NCI-H1105 treated with DMSO at 0.1 percent for 48 hours (cell line): Measurements from ENCODE around the gene POLR2J3.
"Not testable (repeated sequence)": the region's sequence is repeated elsewhere in the genome, so short reads cannot be mapped to it uniquely, and the experiment has no call there.

Source experiments
- DNase-seq: peaks from one replicate; lab custom pipeline; 2025; lab: John Stamatoyannopoulos, UW

Gene POLR2J3

DNA sequence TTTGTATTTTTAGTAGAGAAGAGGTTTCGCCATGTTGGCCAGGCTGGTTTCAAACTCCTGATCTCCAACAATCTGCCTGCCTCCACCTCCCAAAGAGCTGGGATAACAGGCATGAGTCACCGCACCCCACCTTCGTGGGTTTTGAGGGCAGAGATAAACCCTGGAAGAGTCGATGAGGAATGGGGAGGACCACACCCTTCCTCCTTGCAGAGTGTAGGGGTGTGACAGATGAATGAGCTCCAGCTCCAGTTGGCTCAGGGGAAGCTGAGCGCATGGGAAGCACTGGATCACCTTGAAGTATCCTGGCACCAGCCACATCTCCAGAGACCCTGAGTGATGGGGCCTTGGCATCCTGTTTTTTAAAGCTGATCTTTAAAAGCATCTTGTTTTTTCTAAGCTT lies 11.1 kb upstream of the POLR2J3 start:
- not testable (repeated sequence) for DNase-seq

DNA sequence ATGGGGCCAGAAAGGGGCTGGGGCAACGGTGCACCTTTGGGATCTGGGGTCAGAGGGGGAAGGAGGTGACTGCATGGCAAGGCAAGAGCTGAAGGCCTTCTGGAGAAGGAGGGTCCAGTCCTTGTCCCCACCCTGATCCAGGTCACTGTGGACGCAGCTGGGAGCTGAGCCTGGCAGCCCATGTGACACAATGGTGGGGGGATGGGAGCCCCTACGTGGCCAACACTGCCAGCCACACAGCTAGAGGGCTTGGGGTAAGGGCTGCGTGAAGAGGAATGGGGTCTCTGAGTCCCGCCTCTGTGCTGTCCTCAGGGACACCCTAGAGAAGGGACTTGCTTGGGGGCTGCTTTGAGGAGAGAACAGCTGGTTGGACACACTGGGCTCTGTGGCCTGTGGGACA lies 9.3 kb upstream of the POLR2J3 start:
- DNase-seq = not testable (repeated sequence)

DNA sequence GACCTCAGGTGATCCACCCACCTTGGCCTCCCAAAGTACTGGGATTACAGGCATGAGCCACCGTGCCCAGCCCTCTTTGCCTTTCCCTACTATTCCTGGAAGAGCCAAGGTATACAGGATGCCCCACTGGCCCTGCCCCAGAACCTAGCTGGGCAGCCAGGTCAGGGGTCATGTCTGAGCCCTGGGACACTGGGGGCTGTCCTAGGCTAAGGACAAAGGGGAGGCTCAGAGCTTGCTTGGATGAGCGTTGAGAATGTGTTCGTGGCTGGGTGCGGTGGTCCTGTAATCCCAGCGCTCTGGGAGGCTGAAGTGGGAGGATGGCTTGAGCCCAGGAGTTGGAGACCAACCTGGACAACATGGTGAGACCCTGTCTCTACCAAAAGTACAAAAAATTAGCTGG lies 6.1 kb upstream of the POLR2J3 start:
- not testable (repeated sequence) for DNase-seq

DNA sequence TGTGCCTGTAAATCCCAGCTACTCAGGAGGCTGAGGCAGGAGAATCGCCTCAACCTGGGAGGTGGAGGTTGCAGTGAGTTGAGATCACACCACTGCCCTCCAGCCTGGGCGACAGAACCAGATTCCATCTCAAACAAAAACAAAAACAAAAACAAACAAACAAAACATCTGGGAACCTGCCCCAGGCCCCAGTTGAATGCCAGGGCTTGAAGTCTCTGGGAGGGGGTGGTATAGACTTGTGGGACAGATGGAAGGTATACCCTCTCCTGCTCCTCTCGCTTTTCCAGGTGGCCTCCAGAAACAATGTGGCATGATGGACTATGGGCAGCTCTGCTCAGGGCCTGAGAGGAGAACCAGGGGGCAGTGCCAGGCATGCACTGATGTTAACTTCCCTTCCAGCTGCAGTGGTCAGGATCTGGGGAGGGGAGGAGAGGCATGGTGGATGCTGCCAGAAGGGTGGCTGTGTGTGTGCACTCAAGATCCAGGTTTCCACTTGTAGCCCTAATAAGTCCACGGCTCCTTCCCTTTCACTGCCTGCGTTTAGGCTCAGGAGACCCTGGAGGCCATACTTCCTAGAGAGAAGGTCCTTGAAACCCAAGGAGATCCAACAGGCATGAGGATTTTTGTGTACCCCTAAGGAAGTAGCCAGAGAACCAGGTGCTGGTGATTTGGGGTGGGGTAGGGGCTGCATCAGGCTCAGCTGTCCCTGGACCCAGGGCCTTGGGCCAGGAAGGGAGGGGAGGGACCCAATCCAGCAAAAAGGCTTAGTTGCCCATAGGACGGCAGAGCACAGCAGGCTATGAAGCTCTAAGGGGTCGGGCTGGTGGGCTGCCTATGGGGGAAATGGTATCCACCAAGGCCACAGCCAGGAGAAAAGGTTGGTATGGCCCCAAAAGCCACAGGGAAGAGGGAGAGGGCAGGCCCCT lies 5.2 kb upstream of the POLR2J3 start:
- not testable (repeated sequence) for DNase-seq

DNA sequence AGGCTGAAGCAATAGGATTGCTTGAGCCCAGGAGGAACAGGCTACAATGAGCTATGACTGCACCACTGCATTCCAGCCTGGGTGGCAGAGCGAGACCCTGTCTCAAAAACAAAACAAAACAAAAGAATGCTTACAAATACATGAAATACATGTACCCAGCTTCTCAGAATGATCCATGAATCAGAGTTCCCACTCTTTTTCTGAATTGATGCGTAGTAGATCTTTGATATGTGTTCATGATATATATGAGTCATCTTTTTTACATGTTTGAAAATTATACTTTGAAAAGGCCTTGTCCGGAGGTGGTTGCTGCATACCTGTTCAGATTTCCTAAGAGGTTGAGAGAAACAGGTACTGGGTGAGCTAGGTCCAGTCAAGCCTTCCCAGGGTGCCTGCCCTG lies 4.0 kb upstream of the POLR2J3 start:
- not testable (repeated sequence) for DNase-seq

DNA sequence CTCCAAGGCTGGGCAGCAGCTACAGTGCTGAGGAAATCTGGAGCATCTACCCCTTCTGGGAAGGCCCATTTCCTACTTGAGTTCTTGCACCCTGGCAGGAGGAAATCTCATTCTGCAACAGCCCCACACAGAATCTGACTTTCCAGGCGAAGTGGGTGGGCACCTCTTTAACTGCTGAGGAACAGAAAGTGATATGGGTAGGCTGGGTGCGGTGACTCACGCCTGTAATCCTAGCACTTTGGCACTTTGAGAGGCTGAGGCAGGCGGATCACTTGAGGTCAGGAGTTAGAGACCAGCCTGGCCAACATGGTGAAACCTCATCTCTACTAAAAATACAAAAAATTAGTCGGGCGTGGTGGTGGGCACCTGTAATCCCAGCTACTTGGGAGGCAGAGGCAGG lies 2.2 kb upstream of the POLR2J3 start:
- not testable (repeated sequence) for DNase-seq

DNA sequence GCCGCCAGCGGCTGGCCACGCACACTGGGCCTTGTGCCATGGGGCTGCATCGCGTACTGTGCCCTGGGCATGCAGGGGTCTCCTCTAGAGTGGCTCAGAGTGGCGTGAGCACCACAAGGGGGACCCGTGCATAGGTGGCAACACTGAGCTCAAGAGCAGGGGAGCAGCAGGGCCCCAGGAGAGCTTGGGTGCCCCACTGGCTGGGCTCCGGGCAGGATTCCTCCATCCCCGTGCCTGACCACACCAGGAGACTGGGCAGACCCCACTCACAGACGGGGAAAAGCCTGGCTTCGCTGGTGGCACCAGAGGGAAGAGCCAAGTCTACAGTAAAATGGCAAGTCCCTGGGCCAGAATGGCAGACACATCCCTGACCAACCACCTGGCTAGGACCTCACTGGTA lies 3.8 kb downstream of the POLR2J3 start:
- DNase-seq = not testable (repeated sequence)

DNA sequence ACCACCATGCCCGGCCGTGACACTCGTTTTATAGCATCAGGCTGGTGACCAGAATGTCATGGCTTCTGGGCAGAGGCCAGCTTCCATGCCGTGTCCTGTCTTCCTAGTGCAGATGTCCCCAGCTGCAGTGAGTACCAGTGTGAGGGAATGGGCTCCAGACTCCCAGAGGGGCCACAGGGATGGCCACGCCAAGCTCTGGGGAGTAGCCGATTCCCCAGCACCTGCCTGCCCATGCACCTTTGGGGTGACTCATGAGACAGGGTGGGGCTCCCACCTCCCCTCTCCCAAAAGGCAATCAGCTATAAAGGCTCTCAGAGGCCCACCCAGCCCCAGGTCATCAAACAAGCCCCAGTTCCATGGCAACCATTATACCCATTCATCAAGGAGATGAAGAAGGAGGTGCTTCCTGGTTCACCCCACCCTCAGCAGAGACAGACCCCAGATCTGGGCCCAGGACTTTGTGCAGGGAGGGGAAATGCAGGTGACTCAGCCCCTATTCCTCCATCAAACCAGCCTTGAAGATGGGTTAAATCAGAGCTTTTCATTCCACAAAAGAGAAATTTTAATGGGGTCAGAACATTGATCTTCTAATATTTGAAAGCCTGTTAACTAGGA lies 21.5 kb downstream of the POLR2J3 start, which contains the start of gene SPDYE2:
SPDYE2 (plus strand) TSS at position 419 of the 615 bp plus-strand sequence. CDS start 2,030 bp downstream, outside the sequence.
- DNase-seq = not testable (repeated sequence)

DNA sequence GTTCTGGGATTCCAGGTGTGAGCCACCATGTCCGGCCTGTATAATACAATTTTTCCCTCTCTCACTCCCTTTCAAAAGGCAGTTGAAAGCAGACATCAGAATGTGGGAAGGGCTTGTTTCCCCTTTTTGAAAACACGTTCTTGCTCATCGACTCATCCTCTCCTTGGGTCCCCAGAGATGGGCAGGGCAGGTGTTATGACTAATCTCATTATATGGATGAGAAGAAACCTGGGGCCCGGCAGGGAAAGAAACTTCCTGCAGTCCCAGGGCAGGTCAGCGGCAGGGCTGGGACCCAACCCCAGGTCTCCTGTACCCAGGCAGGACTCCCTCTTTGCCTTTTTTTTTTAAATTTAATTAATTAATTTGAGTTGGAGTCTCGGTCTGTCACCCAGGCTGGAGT lies 26.0 kb downstream of the POLR2J3 start:
- not testable (repeated sequence) for DNase-seq

DNA sequence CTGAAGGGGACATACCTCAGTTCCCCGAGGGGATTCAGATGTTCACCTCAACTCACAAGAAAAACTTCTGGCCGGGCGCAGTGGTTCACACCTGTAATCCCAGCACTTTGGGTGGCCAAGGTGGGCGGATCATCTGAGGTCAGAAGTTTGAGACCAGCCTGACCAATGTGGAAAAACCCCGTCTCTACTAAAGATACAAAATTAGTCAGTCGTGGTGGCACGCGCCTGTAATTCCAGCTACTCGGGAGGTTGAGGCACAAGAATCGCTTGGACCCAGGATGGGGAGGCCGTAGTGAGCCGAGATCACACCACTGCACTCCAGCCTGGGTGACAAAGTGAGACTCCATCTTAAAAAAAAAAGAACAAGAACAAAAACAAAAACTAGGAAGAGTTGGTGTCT lies 27.1 kb downstream of the POLR2J3 start:
- not testable (repeated sequence) for DNase-seq

DNA sequence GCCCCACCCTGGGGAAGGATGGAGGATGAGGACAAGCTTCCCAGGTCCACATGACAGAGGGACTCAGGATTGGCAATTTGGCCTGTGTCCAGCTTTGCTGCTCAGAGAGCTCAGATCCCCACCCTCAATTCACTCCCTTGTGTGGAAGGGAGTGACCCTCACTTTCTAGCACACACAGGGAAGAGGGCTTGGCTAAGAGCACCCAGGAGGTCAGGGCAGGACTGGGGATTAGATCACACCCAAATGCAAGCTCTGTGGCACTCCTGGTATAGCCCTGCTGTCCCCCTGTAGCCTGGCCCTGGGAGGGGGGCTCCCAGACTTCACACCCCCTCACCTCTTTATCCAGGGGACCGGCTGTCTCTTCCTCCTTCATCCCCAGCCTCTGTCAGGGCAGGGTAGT lies 28.0 kb downstream of the POLR2J3 start:
- DNase-seq = not testable (repeated sequence)

DNA sequence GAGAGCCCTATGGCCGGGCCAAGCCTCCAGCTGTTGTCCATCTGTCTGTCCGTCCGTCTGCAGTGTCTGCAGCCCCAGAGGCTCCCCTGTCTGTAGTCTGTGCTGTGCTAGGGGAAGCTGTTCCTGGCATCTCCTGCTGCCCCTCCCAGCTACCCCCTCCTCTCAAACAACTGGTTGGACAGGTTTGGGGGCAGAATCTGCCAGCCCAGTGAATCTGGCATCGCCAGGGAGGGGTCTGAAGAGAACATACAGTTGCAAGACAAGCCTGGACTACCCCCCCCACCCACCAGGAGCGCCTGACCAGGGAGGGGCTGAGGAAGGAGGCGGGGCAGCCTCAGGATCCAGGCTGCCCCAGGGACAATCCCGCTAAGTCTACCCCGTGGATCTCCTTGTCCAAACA lies 28.8 kb downstream of the POLR2J3 start, which contains the start of gene UPK3BL2:
UPK3BL2 (minus strand) TSS at position 101 of the 400 bp plus-strand sequence; CDS start at position 41, 60 bp downstream.
- DNase-seq = not testable (repeated sequence)

DNA sequence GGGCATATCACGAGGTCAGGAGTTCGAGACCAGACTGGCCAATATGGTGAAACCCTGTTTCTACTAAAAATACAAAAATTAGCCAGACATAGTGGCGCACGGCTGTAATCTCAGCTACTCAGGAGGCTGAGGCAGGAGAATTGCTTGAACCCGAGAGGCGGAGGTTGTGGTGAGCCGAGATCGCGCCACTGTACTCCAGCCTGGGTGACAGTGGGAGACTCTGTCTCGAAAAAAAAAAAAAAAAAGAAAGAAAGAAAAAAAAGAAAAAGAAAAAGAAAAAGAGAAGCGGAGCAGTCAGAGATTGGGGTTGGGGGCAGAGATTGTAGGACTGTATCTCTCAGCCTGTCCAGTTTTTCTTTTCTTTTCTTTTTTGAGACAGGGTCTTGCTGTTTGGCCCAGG lies 29.6 kb downstream of the POLR2J3 start:
- not testable (repeated sequence) for DNase-seq

DNA sequence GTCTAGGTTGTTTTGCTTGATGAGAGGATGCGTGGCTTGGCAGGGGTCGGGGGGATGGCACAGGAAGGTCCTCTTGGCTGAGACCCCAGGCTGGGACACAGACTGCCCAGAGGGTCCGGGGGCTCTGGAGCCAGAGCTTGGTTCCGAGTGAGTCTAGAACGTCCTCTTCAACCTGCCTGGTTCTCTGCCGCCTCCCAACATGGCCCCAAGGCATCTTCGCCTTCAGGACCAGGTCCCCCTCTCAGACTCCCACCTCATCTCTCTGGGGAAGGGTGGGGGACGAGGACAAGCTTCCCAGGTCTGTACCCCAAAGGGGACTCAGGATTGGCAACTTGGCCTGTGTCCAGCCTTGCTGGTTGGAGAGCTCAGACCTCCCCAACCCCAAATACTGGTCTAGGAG lies 30.3 kb downstream of the POLR2J3 start:
- DNase-seq = not testable (repeated sequence)

DNA sequence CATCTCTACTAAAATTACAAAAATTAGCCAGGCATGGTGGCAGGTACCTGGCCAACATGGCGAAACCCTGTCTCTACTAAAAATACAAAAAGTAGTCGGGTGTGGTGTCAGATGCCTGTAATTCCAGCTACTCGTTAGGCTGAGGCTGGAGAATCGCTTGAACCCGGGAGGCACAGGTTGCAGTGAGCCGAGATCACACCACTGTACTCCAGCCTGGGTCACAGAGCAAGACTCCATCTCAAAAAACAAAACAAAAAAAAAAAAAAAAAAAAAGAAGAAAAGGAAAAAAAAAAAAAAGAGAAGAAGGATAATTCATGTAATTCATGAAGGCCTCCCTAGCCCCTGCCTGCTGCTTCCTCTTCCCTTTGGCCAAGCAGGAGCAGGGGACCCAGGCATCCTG lies 31.8 kb downstream of the POLR2J3 start:
- DNase-seq = not testable (repeated sequence)

DNA sequence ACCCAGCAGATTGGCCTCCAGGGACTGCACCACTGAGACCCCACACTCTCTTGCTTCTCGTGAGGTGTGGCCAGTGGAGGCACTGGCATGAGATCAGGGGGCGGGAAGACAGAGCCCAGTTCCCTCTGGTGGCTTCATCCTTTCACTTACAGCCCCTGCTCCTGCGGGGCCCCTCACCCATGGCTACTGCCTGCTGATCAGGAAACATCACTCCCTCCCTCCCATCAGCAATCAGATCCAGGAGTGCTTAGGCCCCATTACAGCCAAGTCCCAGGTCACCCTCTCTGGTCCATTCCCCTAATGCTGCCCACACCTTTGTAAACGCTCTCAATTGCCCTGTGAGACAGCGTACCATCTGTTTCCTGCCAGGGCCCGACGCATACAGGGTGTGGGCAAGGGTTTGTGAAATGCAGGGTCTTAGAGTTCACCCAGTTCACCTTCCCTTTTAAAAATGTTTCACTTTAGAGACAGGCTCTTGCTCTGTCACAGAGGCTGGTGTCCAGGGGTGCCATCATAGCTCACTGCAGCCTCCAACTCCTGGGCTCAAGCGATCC lies 37.2 kb downstream of the POLR2J3 start:
- not testable (repeated sequence) for DNase-seq

DNA sequence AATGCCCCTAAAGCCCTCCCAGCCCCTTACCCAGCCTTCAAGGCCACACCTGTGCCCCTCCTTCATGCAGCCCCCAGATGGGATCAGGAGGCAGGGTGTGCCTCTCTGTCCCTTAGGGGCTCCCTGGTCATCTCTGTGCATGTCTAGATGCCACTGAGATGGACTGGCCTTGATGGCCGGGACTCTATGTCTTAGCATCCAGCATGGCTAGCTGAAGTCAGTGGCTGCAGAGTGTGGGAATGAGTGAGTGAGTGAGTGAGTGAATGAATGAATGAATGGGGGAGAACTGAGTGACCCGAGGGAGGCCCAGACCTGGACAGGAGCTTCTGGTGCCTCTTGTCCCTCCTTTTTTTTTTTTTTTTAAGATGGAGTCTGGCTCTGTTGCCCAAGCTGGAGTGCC lies 40.3 kb downstream of the POLR2J3 start:
- not testable (repeated sequence) for DNase-seq

DNA sequence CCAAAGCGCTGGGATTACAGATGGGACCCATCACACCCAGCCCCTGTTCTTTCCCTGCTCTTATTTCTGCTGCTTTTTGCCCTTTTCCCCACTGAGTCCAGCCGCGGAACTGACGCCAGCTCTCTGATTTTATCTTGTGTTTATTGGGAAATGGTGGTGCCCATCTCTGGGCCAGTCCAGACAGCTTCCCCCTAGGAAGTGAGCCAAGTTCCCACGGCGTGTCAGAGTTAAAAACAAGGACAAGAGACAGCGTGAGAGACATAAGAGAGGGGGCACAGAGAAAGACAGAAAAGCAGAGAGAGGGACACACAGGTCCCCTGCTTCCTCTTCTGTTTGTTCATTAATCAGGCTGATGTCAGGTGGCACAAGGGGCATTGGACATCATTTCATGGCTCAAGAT lies 40.8 kb downstream of the POLR2J3 start:
- DNase-seq = not testable (repeated sequence)

DNA sequence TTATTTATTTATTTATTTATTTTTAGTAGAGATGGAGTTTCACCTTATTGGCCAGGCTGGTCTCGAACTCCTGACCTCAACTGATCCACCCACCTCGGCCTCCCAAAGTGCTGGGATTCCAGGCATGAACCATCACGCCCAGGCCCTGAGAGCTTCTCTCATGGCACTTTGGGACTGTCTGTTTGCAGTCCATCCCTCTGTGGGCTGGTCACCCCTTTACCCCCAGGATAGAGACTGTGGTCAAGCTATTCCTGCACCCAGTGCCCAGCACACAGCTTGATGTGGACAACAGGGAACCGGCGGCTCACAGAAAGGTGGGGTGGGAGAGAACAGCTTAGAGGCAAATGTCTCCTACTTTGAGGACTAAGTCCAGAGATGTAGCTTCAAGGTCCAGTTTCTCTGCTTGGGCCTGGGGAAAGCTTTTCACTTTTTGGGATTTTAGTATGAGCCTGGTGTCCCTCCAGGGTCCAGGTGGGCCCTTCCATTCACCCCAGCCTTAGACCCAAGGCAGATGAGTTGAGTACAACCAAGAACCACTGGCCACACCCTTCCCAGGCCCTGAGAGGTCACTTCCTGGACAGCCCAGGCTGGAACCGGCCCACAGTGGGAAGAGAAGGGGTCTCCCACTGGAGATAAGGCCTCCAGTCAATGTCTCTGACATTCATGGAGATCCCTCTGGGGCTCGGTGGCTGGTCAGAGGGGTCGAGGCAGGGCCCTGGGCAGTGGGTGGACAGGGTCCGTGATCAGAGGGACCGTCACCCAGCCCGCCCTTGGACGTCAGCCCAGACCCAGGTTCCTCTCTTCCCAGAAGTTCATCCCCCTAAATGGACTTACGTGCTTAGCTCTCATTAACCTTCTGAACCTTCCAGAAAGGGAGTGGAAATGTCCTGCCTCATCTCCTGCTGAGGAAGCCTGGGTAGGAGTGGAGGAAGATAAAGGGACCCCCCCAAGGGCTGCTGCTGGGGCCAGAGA lies 44.3 kb downstream of the POLR2J3 start:
- not testable (repeated sequence) for DNase-seq

DNA sequence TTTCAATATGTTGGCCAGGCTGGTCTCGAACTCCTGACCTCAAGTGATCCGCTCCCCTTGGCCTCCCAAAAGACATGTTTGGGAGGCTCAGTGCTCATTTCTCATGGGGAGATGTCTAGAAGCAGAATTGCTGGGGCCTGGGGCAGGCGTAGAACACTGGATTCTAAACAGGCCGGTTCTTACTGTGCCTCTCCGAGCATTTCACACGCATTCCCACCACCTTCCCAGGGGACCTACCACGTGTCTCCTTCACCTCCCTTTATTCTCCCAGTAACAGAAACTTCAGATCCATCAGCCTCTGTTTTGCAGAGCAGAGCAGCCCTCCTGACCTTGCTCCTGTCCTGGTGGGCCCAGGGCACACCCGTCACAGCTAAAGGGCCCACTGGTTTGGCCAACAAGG lies 45.2 kb downstream of the POLR2J3 start:
- not testable (repeated sequence) for DNase-seq

DNA sequence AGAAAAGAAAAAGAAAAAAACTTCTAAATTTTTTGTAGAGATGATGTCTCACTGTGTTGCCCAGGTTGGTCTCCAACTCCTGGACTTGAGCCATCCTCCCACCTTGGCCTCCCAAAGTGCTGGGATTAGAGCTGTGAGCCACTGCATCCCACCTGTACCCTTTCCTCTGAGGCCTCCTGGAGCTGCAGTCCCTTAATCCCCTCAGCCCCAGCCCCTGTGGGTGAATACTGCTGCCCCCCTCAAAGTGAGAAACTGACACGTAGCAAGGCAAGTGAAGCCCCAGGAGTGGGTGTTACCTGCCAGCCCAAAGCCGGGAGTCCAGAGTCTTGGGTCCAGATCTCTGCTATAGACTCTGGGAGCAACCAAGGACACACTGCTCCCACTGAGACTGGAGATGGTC lies 47.6 kb downstream of the POLR2J3 start:
- DNase-seq = not testable (repeated sequence)
